Fibroblast of lung (primary cell): Measurements from ENCODE around the gene MEX3A.

Experiments
- CTCF ChIP-seq, 2 donors: IDR thresholded peaks in 1 of 2; conservative IDR thresholded peaks in 1 of 2; 1 replicate in 1 of 2; 2 replicates in 1 of 2; pipeline ENCODE4 v1.5.1; 2011 to 2012; ENCODE audit warnings: low read length in 2 of 2, control low read depth in 1 of 2, inconsistent platforms in 1 of 2, low read depth in 1 of 2, mild to moderate bottlenecking in 1 of 2
- EZH2 ChIP-seq: IDR thresholded peaks from 2 replicates; pipeline ENCODE4 v1.5.1; 2012; ENCODE audit warnings: low read length, control low read depth, mild to moderate bottlenecking; ENCODE audit errors: missing control alignments

GRCh38 chr1:156026588-156026987, 55.7 kb downstream of the MEX3A start:
- TF ChIP-seq CTCF (conservative IDR thresholded peaks at IDR 0.05 in 1 of 2, IDR thresholded peaks at IDR 0.05 in 1 of 2; ENCODE audit: low read depth in 1 of 2, low read length in 2 of 2) = no peak
- no peak for TF ChIP-seq EZH2
